ENCODE results near the gene MYO5B. TPM values are rescaled to one million over a fixed set of nuclear protein-coding genes. Genes with fewer than 3 reads are reported as not detected.

MYO5B gene
- total and polyA plus RNA-seq, 9 of the 15 experiments (the other 6 are each of a cell fraction or from before 2014, with no cell fraction given), result 0.07 to 0.42 (median 0.28) TPM

GRCh38 chr18:50190926-50191325, 4.0 kb downstream of the MYO5B start:
- Histone ChIP-seq H2AFZ (ENCODE audit: low read depth, low read length) (no peak overlapping the region), H3K4me3 (no peak overlapping the region), H4K20me1 (replicated peaks; ENCODE audit: control insufficient read depth, insufficient read depth, low read length) (no peaks in the 10 kb centered on the region), H3K9ac (ENCODE audit: insufficient read depth in 1 of 2, low read depth in 2 of 2, low read length in 2 of 2) (no peak overlapping the region), H3K79me2 (ENCODE audit: control insufficient read depth, insufficient read depth, low read length) (no peaks in the 10 kb centered on the region), H3K4me2 (ENCODE audit: insufficient read depth, low read length) (no peak overlapping the region), H3K27ac (ENCODE audit: extremely low read depth, low read depth, low read length) (no peak overlapping the region), H3K9me3 (replicated peaks; ENCODE audit: control insufficient read depth, insufficient read depth, low read depth, low read length) (no peaks in the 10 kb centered on the region), H3K36me3 (ENCODE audit: control insufficient read depth, insufficient read depth, low read length) (no peaks in the 10 kb centered on the region), H3K9me1 (ENCODE audit: control insufficient read depth, insufficient read depth, low read length) (no peaks in the 10 kb centered on the region), H3K27me3 (ENCODE audit: control insufficient read depth in 2 of 2, insufficient read depth in 2 of 2, low read length in 2 of 2) (peaks cover 0 to 17% of the 10 kb centered on the region in 2 experiments; a peak in 3 of 5 replicates), H3K4me1 (replicated peaks in 1 of 2; ENCODE audit: control insufficient read depth in 2 of 2, insufficient read depth in 2 of 2, low read length in 2 of 2) (peaks cover 0 to 13% of the 10 kb centered on the region in 2 experiments; a peak in 1 of 5 replicates)
- in situ Hi-C loops (cut with MboI) (no loop called here), intact Hi-C loops (cut with micrococcal nuclease) (loop anchor here (10.0 kb wide), 1 partner anchor 136 kb away; no protein-coding TSS in a partner anchor)
- TF ChIP-seq ETV6 (IDR thresholded peaks at IDR 0.05; ENCODE audit: borderline replicate concordance in 1 of 2, low read depth in 2 of 2, low read length in 1 of 2) (no peak), ETV6 (CRISPR knock-in tag; IDR thresholded peaks at IDR 0.05; ENCODE audit: borderline replicate concordance) (no peak), ZNF133 (CRISPR knock-in tag; IDR thresholded peaks at IDR 0.05) (no peak), JUNB (CRISPR knock-in tag; conservative IDR thresholded peaks at IDR 0.05) (no peak), RB1 (IDR thresholded peaks at IDR 0.05; ENCODE audit: low read depth) (no peak), KHSRP (IDR thresholded peaks at IDR 0.05) (no peak), HNRNPK (IDR thresholded peaks at IDR 0.05; ENCODE audit: low read depth, low read length, poor library complexity, severe bottlenecking) (no peak), LCOR (CRISPR knock-in tag; IDR thresholded peaks at IDR 0.05) (no peak)
- BruUV-seq (replicated peaks), result no TSS peak
- 0% methylated on average over 1 of the region's 1 CpG for WGBS (ENCODE audit: insufficient coverage, low coverage, missing lambda C conversion rate)
- POLR2A ChIA-PET, result no interaction called here
- CTCF ChIA-PET (ENCODE audit: low intra/inter-chr PET ratio), result no interaction called here
- FAIRE-seq (no peak), ATAC-seq (no peak), DNase-seq (ENCODE audit: extremely low read depth in 1 of 4, low spot score in 3 of 4) (no peak)
